HepG2 (cell line): ENCODE data around the gene CGREF1. TPM values are rescaled to one million over a fixed set of nuclear protein-coding genes. Genes with fewer than 3 reads are reported as not detected.

Experiments
- ARHGAP35 ChIP-seq: sonication (generic); formaldehyde crosslinking; IDR thresholded peaks from 2 replicates; pipeline ENCODE4 v1.9.0; 2022; ENCODE audit warnings: mild to moderate bottlenecking, inconsistent platforms, moderate library complexity, missing genetic modification reagents, borderline replicate concordance
- ARID2 ChIP-seq: sonication (generic); formaldehyde crosslinking; IDR thresholded peaks from 2 replicates; pipeline ENCODE4 v1.8.1; 2022; ENCODE audit warnings: mild to moderate bottlenecking, missing genetic modification reagents, borderline replicate concordance
- GMEB1 ChIP-seq: sonication (generic); formaldehyde crosslinking; IDR thresholded peaks from 2 replicates; pipeline ENCODE4 v1.5.1; 2020; ENCODE audit warnings: missing genetic modification reagents, mild to moderate bottlenecking, borderline replicate concordance
- HDAC6 ChIP-seq: fragments of 200-600 bp; sonication (generic); IDR thresholded peaks from 2 replicates; pipeline ENCODE4 v1.7.0; 2017; ENCODE audit warnings: mild to moderate bottlenecking, antibody characterized with exemption, low read length, low read depth
- HOXA3 ChIP-seq: sonication (generic); formaldehyde crosslinking; IDR thresholded peaks from 2 replicates; pipeline ENCODE4 v1.5.0; 2020; ENCODE audit warnings: missing genetic modification reagents
- KAT8 ChIP-seq: IDR thresholded peaks from 2 replicates; pipeline ENCODE4 v1.6.1; 2016; ENCODE audit warnings: missing genetic modification reagents, missing compliant biosample characterization
- KLF12 ChIP-seq: sonication (generic); formaldehyde crosslinking; IDR thresholded peaks from 2 replicates; pipeline ENCODE4 v1.4.0; 2020; ENCODE audit warnings: missing genetic modification reagents, borderline replicate concordance
- PHF20 ChIP-seq: sonication (generic); formaldehyde crosslinking; IDR thresholded peaks from 2 replicates; pipeline ENCODE4 v1.5.0; 2020; ENCODE audit warnings: mild to moderate bottlenecking, missing genetic modification reagents
- SIX1 ChIP-seq: sonication (generic); formaldehyde crosslinking; IDR thresholded peaks from 2 replicates; pipeline ENCODE4 v1.4.0; 2020; ENCODE audit warnings: missing genetic modification reagents, borderline replicate concordance
- SMAD9 ChIP-seq: sonication (generic); formaldehyde crosslinking; IDR thresholded peaks from 2 replicates; pipeline ENCODE4 v1.5.1; 2020; ENCODE audit warnings: mild to moderate bottlenecking, missing genetic modification reagents
- TBP ChIP-seq: sonication (generic); formaldehyde crosslinking; IDR thresholded peaks from 2 replicates; pipeline ENCODE4 v1.5.0; 2020; ENCODE audit warnings: missing genetic modification reagents
- ZC3H4 ChIP-seq: sonication (generic); formaldehyde crosslinking; IDR thresholded peaks from 2 replicates; pipeline ENCODE4 v1.4.0; 2020; ENCODE audit warnings: missing genetic modification reagents, borderline replicate concordance
- ZFP36L2 ChIP-seq: sonication (generic); formaldehyde crosslinking; IDR thresholded peaks from 2 replicates; pipeline ENCODE4 v1.4.0; 2020; ENCODE audit warnings: missing genetic modification reagents
- ZNF512B ChIP-seq: sonication (generic); formaldehyde crosslinking; IDR thresholded peaks from 2 replicates; pipeline ENCODE4 v1.5.1; 2020; ENCODE audit warnings: missing genetic modification reagents, mild to moderate bottlenecking, borderline replicate concordance
- ZNF564 ChIP-seq: sonication (generic); formaldehyde crosslinking; IDR thresholded peaks from 2 replicates; pipeline ENCODE4 v1.8.1; 2023; ENCODE audit warnings: mild to moderate bottlenecking, missing genetic modification reagents
- ZNF609 ChIP-seq: sonication (generic); formaldehyde crosslinking; IDR thresholded peaks from 2 replicates; pipeline ENCODE4 v1.4.0; 2020; ENCODE audit warnings: mild to moderate bottlenecking, missing genetic modification reagents, borderline replicate concordance
- ZNF737 ChIP-seq: sonication (generic); formaldehyde crosslinking; IDR thresholded peaks from 2 replicates; pipeline ENCODE4 v1.5.0; 2020; ENCODE audit warnings: missing genetic modification reagents, mild to moderate bottlenecking, borderline replicate concordance
- ZNF761 ChIP-seq: sonication (generic); formaldehyde crosslinking; conservative IDR thresholded peaks from 2 replicates; pipeline ENCODE4 v1.4.0; 2020; ENCODE audit warnings: mild to moderate bottlenecking, missing genetic modification reagents
- ZNF777 ChIP-seq: sonication (generic); formaldehyde crosslinking; IDR thresholded peaks from 2 replicates; pipeline ENCODE4 v1.4.0; 2020; ENCODE audit warnings: missing genetic modification reagents
- polyA plus RNA-seq, 8 experiments: library from polyadenylated mRNA; depleted of rRNA in 3 of 8; stranded (reverse) in 7 of 8; unstranded in 1 of 8; fragments of >200 nt; fragmentation: Illumina TruSeq in 4 of 8; extraction: Trizol in 4 of 8; gene quantifications; 2 replicates each; pipeline versions ENCODE4 v1.2.1 to v1.2.3, GENCODE V29; 2011 to 2016; ENCODE audit warnings: low read depth in 4 of 8, missing spikeins in 1 of 8, mixed read lengths in 1 of 8; ENCODE audit not compliant: insufficient read depth in 1 of 8
- total RNA-seq, 5 experiments: library from RNA; depleted of rRNA; stranded (reverse); fragments of >200 nt; fragmentation: Illumina TruSeq; extraction: Trizol; gene quantifications; 2 replicates each; pipeline ENCODE4 v1.2.3, GENCODE V29; 2016; ENCODE audit warnings: low read depth in 1 of 5

The CGREF1 gene
- total and polyA plus RNA-seq, 2 of the 13 experiments (the other 11 are each of a cell fraction or from before 2014, with no cell fraction given): 13.9 to 23.4 TPM

- TF ChIP-seq ZNF609 (CRISPR knock-in tag) (peak; percentile 87), GMEB1 (CRISPR knock-in tag) (peak; percentile 77), ARID2 (peak; percentile 81), TBP (peak; percentile 73; the same call in 1 of the 2 replicates), ZNF564 (CRISPR knock-in tag) (peak; percentile 96), PHF20 (CRISPR knock-in tag) (peak; percentile 64; the same call in 1 of the 2 replicates), ZNF761 (no peak), KAT8 (CRISPR knock-in tag) (peak; percentile 78), SMAD9 (0 out of 2 replicates have a peak, but pooled peaks have one; percentile 56), ZNF737 (CRISPR knock-in tag) (peak; percentile 90; the same call in 1 of the 2 replicates), KLF12 (CRISPR knock-in tag) (no peak), ZNF777 (CRISPR knock-in tag) (peak; percentile 38; the same call in 1 of the 2 replicates), ZC3H4 (CRISPR knock-in tag) (peak; percentile 73), ARHGAP35 (CRISPR knock-in tag) (peak; percentile 45; the same call in 1 of the 2 replicates), ZFP36L2 (CRISPR knock-in tag) (no peak), ZNF512B (CRISPR knock-in tag) (peak; percentile 27; the same call in 1 of the 2 replicates), HDAC6 (no peak), SIX1 (peak; percentile 54; the same call in 1 of the 2 replicates), HOXA3 (CRISPR knock-in tag) (peak; percentile 95)
These were observed 22.9 kb downstream of the CGREF1 start (continued) for GRCh38 chr2:27095745-27096651.
